ENCODE data around the gene MIOX. TPM values are rescaled to one million over a fixed set of nuclear protein-coding genes. Genes with fewer than 3 reads are reported as not detected.

MIOX gene
- total RNA-seq, 4 donors from 2014 or later, result not detected

- no peak overlapping the region for H3K27ac ChIP-seq
- H3K4me1 ChIP-seq, result peaks cover 15 to 30% (median 15%) of the 10 kb centered on the region in 3 donors
- H3K36me3 ChIP-seq, result peaks cover 39 to 81% (median 42%) of the 10 kb centered on the region in 3 donors
- no peak for DNase-seq
- H3K9me3 ChIP-seq, result no peaks in the 10 kb centered on the region
- no peaks in the 10 kb centered on the region for H3K27me3 ChIP-seq
- intact Hi-C loops (cut with DNase I), result loop anchor here (10.0 kb wide), 1 partner anchor 94 kb away; no protein-coding TSS in a partner anchor
- 89 to 90% methylated on average over 9 to 10 of the region's 13 CpGs for WGBS, 2 donors
- H3K4me3 ChIP-seq, result no peak overlapping the region
- no peak for TF ChIP-seq POLR2A (IDR thresholded peaks at IDR 0.05)
- TF ChIP-seq CTCF (IDR thresholded peaks at IDR 0.05), result no peak
These were observed 34.3 kb downstream of the MIOX start for GRCh38 chr22:50520826-50521453.

GRCh38 chr22:50521710-50522109 is 35.1 kb downstream of the MIOX start:
- no peaks in the 10 kb centered on the region for H3K27me3 ChIP-seq
- 80 to 94% methylated on average over 1 to 6 of the region's 10 CpGs for WGBS, 2 donors
- no peak overlapping the region for H3K4me3 ChIP-seq
- H3K4me1 ChIP-seq, result peaks cover 17 to 34% (median 22%) of the 10 kb centered on the region in 3 donors
- TF ChIP-seq CTCF (IDR thresholded peaks at IDR 0.05), result no peak
- TF ChIP-seq POLR2A (IDR thresholded peaks at IDR 0.05), result no peak
- peaks cover 38 to 74% (median 39%) of the 10 kb centered on the region in 3 donors for H3K36me3 ChIP-seq
- no peak for DNase-seq
- no peak overlapping the region for H3K27ac ChIP-seq
- intact Hi-C loops (cut with DNase I), result loop anchor here (10.0 kb wide), 1 partner anchor 93 kb away; no protein-coding TSS in a partner anchor
- no peaks in the 10 kb centered on the region for H3K9me3 ChIP-seq

- no peak for TF ChIP-seq POLR2A (IDR thresholded peaks at IDR 0.05)
- TF ChIP-seq CTCF (IDR thresholded peaks at IDR 0.05), result no peak
- H3K4me3 ChIP-seq, result no peak overlapping the region
- 80 to 100% methylated on average over 1 to 2 of the region's 15 CpGs for WGBS, 2 donors
- no peak overlapping the region for H3K27ac ChIP-seq
- intact Hi-C loops (cut with DNase I), result loop anchor here (10.0 kb wide), 1 partner anchor 92 kb away; no protein-coding TSS in a partner anchor
- H3K9me3 ChIP-seq, result no peaks in the 10 kb centered on the region
- no peaks in the 10 kb centered on the region for H3K27me3 ChIP-seq
- peaks cover 35 to 68% (median 39%) of the 10 kb centered on the region in 3 donors for H3K36me3 ChIP-seq
- peaks cover 23 to 40% (median 28%) of the 10 kb centered on the region in 3 donors for H3K4me1 ChIP-seq
- DNase-seq, result no peak
These were observed 35.6 kb downstream of the MIOX start for GRCh38 chr22:50522208-50522805.

GRCh38 chr22:50522806-50523438 is 36.3 kb downstream of the MIOX start:
- intact Hi-C loops (cut with DNase I), result loop anchor here (10.0 kb wide), 1 partner anchor 92 kb away; no protein-coding TSS in a partner anchor
- Histone ChIP-seq H3K27ac (no peak overlapping the region), H3K4me1 (peaks cover 25 to 46% (median 29%) of the 10 kb centered on the region in 3 donors), H3K4me3 (no peak overlapping the region), H3K9me3 (no peaks in the 10 kb centered on the region), H3K27me3 (no peaks in the 10 kb centered on the region), H3K36me3 (peaks cover 30 to 62% (median 33%) of the 10 kb centered on the region in 3 donors)
- TF ChIP-seq POLR2A (IDR thresholded peaks at IDR 0.05), result no peak
- TF ChIP-seq CTCF (IDR thresholded peaks at IDR 0.05), result no peak
- WGBS, 2 donors, result 70 to 77% methylated on average over 2 to 10 of the region's 22 CpGs
- no peak for DNase-seq

GRCh38 chr22:50523458-50523805 is 36.8 kb downstream of the MIOX start:
- intact Hi-C loops (cut with DNase I), result loop anchor here (10.0 kb wide), 1 partner anchor 91 kb away; no protein-coding TSS in a partner anchor
- Histone ChIP-seq H3K27me3 (no peaks in the 10 kb centered on the region), H3K36me3 (peaks cover 28 to 57% (median 28%) of the 10 kb centered on the region in 3 donors), H3K27ac (no peak overlapping the region), H3K9me3 (no peaks in the 10 kb centered on the region), H3K4me1 (peaks cover 29 to 51% (median 30%) of the 10 kb centered on the region in 3 donors), H3K4me3 (no peak overlapping the region)
- TF ChIP-seq POLR2A (IDR thresholded peaks at IDR 0.05) (no peak), CTCF (IDR thresholded peaks at IDR 0.05) (no peak)
- DNase-seq, result no peak
- WGBS, 2 donors, result 90% methylated on average over 15 of the region's 16 CpGs; no CpG with 5 or more reads in 1 of the 2 donors
